Measurements from ENCODE around the gene USPL1. TPM values are rescaled to one million over a fixed set of nuclear protein-coding genes. Genes with fewer than 3 reads are reported as not detected.
A peak's percentile ranks its signal among the peaks of the same experiment; 100 is the strongest.
"Not testable (repeated sequence)": the region's sequence is repeated elsewhere in the genome, so short reads cannot be mapped to it uniquely, and the experiment has no call there.

Gene USPL1
- polyA plus RNA-seq, 1 donor = 31.4 TPM

DNA sequence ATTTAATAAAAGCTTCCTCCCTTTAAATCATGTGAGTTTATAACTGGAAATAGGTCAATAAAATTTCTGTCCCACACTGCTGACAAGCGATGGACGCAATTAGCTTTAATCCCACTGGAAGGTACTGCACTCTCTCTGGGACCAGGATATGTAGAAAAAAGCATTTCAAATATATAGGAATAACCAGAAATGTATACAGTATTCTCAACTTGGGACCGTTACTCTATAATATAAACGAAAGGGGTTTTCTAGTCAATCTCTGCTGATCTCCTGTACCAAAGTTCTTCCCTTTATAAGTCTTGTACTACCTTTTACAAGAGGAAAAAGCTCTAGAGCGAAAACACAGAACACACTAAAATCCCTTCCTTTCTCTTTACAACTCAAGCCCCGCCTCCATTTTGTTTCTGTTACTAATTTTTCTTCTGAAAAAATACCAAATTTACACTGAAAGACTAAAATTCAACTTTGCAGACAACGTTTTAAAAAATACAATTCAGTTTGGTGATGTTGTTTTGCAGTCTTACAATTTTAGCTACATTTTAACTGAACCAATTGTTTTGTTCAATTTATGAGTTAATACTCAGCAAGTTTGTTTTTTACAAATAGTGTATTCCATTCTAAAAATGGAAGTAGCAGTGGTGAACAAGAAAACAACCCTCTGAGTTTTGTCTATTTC lies 1.7 kb upstream of the USPL1 start:
- peak; percentile 75 for DNase-seq

DNA sequence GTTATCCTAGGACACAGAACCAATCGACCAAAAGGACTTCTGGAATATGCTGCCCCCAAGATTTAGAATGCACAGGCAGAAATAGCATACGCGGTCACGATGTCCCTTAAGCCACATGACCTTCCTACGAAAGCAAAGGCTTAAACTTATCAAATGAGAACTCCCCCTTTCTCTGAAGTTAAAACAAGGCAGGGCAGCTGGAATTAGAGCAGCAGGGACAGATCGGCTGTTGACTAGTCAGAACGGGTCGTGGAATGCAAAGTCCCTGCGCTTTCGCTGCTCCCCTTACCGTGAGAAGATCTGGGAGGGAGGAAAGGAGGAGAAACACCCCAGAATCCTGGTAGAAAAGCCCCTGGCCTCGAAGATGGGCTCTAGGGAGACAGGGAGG lies 799 bp upstream of the USPL1 start:
- DNase-seq = peak; percentile 91

GRCh38 chr13:30618186-30618929 lies 638 bp downstream of the USPL1 start:
- no peak for DNase-seq

DNA sequence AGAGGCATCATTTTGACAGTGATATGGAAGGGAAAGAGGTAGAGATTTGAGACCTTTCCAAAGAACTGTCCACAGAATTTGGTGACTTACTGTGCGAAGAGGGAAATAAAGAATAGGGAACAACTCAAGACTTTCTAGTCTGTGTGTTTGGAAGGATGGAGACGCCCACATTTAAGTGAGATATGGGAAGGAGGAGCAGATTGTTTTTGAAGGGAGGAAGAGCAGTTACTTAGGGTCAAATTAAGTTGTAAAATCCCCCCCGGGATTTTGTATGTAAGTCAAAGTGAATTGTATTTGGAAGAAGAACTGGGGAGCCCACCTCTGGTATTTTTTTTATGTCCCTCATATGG lies 1.2 kb downstream of the USPL1 start:
- DNase-seq = no peak

- DNase-seq = no peak
Measured at GRCh38 chr13:30619731-30620130, 2.0 kb downstream of the USPL1 start.

DNA sequence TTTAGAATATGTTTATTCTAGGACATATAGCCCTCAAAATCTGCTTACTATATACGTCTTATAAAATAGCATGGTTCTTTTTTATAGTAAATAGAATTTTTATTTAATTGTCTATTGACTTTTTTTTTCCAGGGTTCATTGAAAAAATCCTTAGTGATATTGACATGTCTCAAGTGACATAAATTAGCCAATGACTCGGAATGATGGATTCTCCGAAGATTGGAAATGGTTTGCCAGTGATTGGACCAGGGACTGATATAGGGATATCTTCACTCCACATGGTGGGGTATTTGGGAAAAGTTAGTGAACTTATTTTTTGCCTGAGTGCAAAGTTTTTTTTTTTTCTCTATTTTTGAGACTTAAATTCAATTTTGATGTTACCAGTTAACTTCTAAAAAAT lies 3.2 kb downstream of the USPL1 start:
- DNase-seq = no peak

- DNase-seq = no peak
Measured at GRCh38 chr13:30622551-30622950, 4.8 kb downstream of the USPL1 start.

- DNase-seq = no peak
Measured at GRCh38 chr13:30623392-30623791, 5.7 kb downstream of the USPL1 start.

DNA sequence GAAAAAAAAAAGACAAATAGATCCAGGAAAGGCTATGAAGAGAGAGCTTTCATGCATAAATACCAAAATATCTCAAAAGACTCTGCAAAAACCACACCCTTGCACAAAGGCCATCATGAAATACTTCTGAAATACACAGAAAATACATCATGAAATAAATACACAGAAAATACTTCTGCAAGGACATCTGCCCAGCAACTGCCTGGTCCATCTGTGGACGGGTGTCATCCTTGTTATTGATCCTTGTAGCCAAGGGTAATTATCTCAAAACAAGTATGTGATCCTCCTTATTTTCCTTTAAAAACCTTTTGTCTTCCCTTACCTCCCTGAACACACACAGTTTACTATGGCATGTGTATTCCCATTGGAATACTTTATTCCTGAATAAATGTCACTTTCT lies 6.9 kb downstream of the USPL1 start:
- no peak for DNase-seq

DNA sequence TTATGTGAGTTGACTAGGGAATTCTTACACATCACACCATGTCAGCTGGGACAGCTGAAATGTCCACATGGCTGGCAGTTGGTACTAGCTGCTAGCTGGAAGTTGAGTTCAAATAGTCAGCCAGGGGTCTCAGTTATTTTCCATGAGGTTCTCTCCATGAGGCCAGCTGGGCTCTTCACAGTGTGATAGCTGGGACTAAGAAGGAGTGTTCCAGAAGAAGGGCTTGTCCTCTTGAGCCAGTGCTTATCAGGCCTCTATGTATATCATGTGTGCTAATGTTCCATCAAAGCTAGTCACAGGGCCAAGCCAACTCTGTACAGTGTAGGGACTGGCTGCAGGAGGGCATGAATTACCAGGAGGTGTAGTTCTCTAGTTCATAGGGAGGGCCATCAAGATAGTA lies 11.8 kb downstream of the USPL1 start:
- DNase-seq = no peak

DNA sequence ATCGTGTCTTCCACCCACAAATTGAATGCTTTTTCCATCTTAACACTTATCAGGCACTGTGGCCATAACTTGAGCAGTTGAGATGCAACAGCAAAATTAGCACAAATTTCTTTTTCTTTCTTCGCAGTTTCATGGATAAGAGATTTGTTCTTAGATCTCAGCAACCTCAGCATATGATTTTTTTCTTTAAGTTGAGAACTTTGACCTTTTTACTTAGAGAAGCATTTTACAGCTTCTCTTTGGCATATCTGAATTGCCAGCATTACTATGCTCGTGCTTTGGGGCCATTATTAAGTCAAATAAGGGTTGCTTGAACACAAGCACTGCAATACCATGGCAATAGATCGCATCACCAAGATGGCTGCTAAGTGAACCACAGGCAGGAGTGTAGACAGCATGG lies 16.1 kb downstream of the USPL1 start:
- DNase-seq = no peak

- no peak for DNase-seq
Measured at GRCh38 chr13:30634838-30635237, 17.1 kb downstream of the USPL1 start.

- DNase-seq = no peak
Measured at GRCh38 chr13:30638301-30638700, 20.6 kb downstream of the USPL1 start.

DNA sequence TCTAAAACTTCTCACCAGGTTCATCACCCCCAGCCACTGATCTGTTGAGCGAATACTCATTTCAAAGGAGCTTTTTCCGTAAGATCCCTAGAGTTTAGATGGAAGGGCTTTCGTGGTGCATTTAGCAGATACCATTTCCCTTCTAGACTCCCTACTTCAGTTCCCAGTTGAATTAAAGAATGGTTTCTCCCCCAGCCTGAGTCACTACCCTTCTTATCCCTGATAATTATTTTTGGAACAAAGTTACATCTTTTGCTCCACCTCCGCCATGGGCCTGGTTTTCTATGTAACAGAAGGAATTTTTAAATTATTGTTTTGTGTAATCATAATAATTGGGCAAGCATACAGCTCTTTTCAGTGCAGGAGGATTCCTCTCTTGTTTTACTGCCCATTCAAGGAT lies 22.0 kb downstream of the USPL1 start:
- no peak for DNase-seq

- not testable (repeated sequence) for DNase-seq
Measured at GRCh38 chr13:30641173-30641572, 23.5 kb downstream of the USPL1 start.

GRCh38 chr13:30645629-30646028 lies 27.9 kb downstream of the USPL1 start:
- DNase-seq = no peak

DNA sequence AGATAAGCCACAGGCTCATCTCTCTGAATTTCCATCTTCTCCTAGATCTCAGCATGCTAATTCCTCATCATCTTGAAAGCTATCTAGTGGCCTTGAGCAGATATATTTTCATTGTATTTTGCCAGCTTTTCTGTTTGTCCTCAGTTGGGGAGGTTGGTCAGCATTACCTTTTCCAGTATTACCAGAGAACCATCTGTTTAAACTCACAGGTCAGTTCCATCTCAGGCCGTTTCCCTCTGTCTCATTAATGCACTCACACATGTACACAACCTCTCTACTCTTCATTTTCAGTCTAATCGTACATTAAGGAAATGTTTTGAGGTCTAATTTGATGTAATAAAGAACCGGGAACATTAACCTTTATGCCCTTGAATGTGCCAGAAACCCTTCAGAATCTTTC lies 29.7 kb downstream of the USPL1 start:
- no peak for DNase-seq

DNA sequence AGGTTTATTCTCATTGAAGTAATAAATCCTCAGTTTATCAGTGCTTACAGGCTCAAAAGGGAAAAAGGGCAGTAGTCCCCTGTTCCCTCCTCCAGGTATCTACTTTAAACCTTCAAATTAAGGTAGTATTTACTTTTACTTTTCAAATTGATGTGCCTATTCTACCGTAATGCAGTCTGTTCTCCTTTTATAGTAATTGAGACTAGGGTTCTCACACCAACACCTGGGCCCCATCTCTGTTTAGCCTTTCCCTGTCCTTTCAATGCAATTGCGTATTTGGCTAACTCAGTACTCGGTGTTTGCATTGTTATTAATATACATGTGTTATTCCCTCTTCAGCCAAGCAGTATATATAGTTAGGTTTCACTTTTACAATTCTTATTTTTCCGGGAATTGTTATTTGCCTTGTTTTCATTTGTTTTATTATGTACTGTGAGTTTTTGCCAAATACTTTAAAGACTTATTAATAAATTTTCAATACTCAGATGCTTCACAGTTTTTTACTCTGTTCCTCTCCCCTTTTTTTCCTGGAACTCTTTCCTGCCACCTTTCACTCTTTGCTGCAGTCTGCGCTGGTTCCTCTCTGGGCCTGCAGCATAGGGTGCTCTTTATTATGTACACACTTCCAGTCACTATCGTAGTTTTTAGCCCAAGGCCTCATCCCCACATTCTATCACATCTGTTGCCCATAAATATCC lies 30.3 kb downstream of the USPL1 start:
- DNase-seq = no peak

DNA sequence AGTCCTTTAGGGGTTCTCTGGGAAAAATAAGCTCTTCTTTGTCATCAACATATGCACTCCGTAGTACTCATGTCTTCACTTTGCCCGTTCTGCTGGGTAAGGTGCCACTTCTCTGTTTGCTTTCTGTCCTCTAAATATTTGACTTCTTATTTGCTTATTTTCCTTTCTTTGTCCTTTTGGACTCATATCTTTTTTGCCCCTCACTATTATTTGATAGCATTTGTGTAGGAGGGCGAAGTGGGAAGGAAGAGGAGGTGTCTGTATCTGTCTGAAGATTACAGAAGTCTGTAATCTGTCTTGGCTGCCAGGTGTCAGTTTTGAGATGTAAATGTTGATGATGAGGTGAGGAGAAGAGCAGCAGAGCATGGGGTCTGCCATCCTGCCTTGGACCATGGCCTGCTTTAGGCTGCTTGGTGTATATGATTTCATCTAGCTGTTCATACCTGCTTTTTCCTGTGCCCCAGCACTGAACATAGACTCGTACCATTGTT lies 30.8 kb downstream of the USPL1 start:
- no peak for DNase-seq

- not testable (repeated sequence) for DNase-seq
Measured at GRCh38 chr13:30651648-30652047, 33.9 kb downstream of the USPL1 start.

DNA sequence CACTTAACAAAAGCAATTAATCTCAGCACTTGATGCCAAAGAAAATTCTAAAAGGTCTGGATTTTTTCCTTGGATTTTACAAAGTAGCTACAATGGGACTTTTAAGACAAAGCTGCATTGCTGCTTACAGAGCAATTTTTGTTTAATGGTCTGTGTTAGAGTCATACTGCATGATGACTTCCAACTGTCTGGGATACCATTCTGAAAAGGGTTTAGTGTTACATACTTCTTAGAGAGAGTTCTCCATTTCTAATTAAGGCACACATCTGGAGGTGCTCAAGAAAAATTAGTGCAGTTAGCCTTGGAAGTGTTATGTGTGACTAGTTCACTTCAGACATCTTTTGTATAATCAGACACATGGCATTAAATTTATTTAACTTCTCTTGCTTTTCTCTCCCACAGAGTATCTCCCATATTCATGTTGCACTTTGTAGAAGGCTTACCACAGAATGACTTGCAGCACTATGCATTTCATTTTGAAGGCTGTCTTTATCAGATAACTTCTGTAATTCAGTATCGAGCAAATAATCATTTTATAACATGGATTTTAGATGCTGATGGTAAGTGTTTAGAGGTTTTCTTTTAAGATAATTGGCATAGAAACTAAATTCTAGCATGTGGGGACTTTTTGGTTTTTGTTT lies 35.1 kb downstream of the USPL1 start:
- peak; percentile 39 for DNase-seq

- DNase-seq = no peak
Measured at GRCh38 chr13:30654430-30654829, 36.7 kb downstream of the USPL1 start.

DNA sequence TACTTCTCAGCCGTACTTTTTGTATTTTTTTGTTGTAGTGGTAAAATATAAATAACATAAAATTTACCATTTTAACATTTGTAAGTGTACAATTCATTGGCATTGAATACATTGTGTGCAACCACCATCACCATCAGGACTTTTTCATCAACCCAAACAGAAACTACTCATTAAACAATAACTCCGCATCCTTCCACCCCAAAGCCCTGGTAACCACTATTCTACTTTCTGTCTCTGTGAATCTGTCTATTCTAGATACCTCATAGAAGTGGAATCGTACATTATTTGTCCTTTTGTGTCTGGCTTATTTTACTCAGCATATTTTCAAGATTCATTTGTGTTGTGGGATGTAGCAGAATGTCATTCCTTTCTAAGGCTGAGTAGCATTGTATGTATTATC lies 38.5 kb downstream of the USPL1 start:
- DNase-seq = no peak

Measured in left kidney (tissue), 2 donors.